B cell (primary cell): ENCODE data around the gene CATSPERE. TPM values are rescaled to one million over a fixed set of nuclear protein-coding genes. Genes with fewer than 3 reads are reported as not detected.

Experiments used
- ATAC-seq: fragments of 200-7000 bp; cut with Tn5 transposase; one replicate; pipeline ENCODE4 v1.10.0; 2021; ENCODE audit warnings: low read depth, mild to moderate bottlenecking, moderate number of reproducible peaks, moderate library complexity
- CTCF ChIA-PET: fragments of 350-600 bp; sonication (Branson Sonifier 250); formaldehyde crosslinking; loops from one replicate; lab custom pipeline; 2021; ENCODE audit warnings: antibody characterized with exemption, inconsistent platforms; lab: Charles Lee
- POLR2A ChIA-PET: fragments of 350-600 bp; sonication (Branson Sonifier 250); formaldehyde crosslinking; loops from one replicate; lab custom pipeline; 2021; ENCODE audit warnings: antibody characterized with exemption; lab: Charles Lee
- DNase-seq: peaks from one replicate; pipeline ENCODE4 v3.0.0; 2013
- H2AFZ ChIP-seq: 2 replicates; pipeline ENCODE4 v1.6.1; 2012; ENCODE audit warnings: mild to moderate bottlenecking, low read depth, low read length; ENCODE audit not compliant: insufficient read depth, poor library complexity, severe bottlenecking
- H3K27ac ChIP-seq, 2 donors: 1 replicate in 1 of 2; 2 replicates in 1 of 2; pipeline ENCODE4 v1.5.1; 2012 to 2013; ENCODE audit warnings: low read length in 2 of 2, mild to moderate bottlenecking in 2 of 2, moderate library complexity in 1 of 2
- H3K27me3 ChIP-seq, 4 experiments: fragments of 200-600 bp in 1 of 4; sonication (generic) in 1 of 4; replicated peaks in 1 of 4; 1 replicate in 2 of 4; 2 replicates in 2 of 4; pipeline versions ENCODE4 v1.6.1 to v1.7.0; 2013 to 2016; ENCODE audit warnings: low read length in 3 of 4, mild to moderate bottlenecking in 2 of 4, mixed read lengths in 1 of 4, moderate library complexity in 1 of 4; ENCODE audit not compliant: insufficient read depth in 4 of 4, control insufficient read depth in 3 of 4; ENCODE audit errors: control extremely low read depth in 1 of 4
- H3K36me3 ChIP-seq, 2 experiments: replicated peaks in 1 of 2; 1 replicate in 1 of 2; 2 replicates in 1 of 2; pipeline versions ENCODE4 v1.6.1 to v1.7.1; 2013; ENCODE audit warnings: low read length in 1 of 2; ENCODE audit not compliant: insufficient read depth in 2 of 2, control insufficient read depth in 1 of 2; ENCODE audit errors: control extremely low read depth in 1 of 2, extremely low read depth in 1 of 2
- H3K4me1 ChIP-seq, 2 donors: fragments of 200-600 bp in 1 of 2; sonication (generic) in 1 of 2; 1 replicate in 1 of 2; 2 replicates in 1 of 2; pipeline versions ENCODE4 v1.5.1 to v1.6.1; 2013 to 2017; ENCODE audit warnings: low read length in 2 of 2; ENCODE audit not compliant: control insufficient read depth in 2 of 2, insufficient read depth in 2 of 2
- H3K4me2 ChIP-seq: replicated peaks from 2 replicates; pipeline ENCODE3; 2012; ENCODE audit warnings: mild to moderate bottlenecking, low read depth, low read length; ENCODE audit not compliant: poor library complexity, severe bottlenecking
- H3K4me3 ChIP-seq, 5 experiments: fragments of 200-600 bp in 1 of 5; sonication (generic) in 1 of 5; 1 replicate in 3 of 5; 2 replicates in 2 of 5; pipeline versions ENCODE4 v1.5.1 to v1.7.0; 2011 to 2016; ENCODE audit warnings: low read length in 4 of 5, mild to moderate bottlenecking in 4 of 5, low read depth in 2 of 5, control low read depth in 1 of 5, moderate library complexity in 1 of 5; ENCODE audit not compliant: insufficient read depth in 1 of 5; ENCODE audit errors: control extremely low read depth in 1 of 5, extremely low read depth in 1 of 5
- H3K79me2 ChIP-seq: fragments of 200-600 bp; sonication (generic); one replicate; pipeline ENCODE4 v1.6.0; 2016; ENCODE audit warnings: low read length; ENCODE audit not compliant: control insufficient read depth, insufficient read depth
- H3K9ac ChIP-seq: fragments of 200-600 bp; sonication (generic); 2 replicates; pipeline ENCODE4 v1.6.1; 2017; ENCODE audit warnings: mild to moderate bottlenecking, low read length, moderate library complexity
- H3K9me3 ChIP-seq, 3 donors: one replicate each; pipeline versions ENCODE4 v1.6.1 to v1.7.1; 2013; ENCODE audit warnings: low read length in 2 of 3; ENCODE audit not compliant: control insufficient read depth in 2 of 3, insufficient read depth in 1 of 3; ENCODE audit errors: control extremely low read depth in 1 of 3
- H4K20me1 ChIP-seq: 2 replicates; pipeline ENCODE4 v1.6.0; 2012; ENCODE audit warnings: mild to moderate bottlenecking, low read length; ENCODE audit not compliant: insufficient read depth, control insufficient read depth, poor library complexity, severe bottlenecking
- H3K27ac Mint-ChIP-seq: one replicate; pipeline ENCODE4 v1.8.0; 2021; ENCODE audit warnings: mixed read lengths
- H3K27me3 Mint-ChIP-seq: one replicate; pipeline ENCODE4 v1.8.0; 2021; ENCODE audit warnings: mixed read lengths
- H3K4me1 Mint-ChIP-seq: one replicate; pipeline ENCODE4 v1.8.0; 2021; ENCODE audit warnings: mixed read lengths
- H3K4me3 Mint-ChIP-seq: one replicate; pipeline ENCODE4 v1.8.0; 2021; ENCODE audit warnings: mixed read lengths
- H3K9me3 Mint-ChIP-seq: one replicate; pipeline ENCODE4 v1.8.0; 2022; ENCODE audit warnings: mixed read lengths; ENCODE audit not compliant: insufficient read depth
- CTCF ChIP-seq: fragments of 200-600 bp; IDR thresholded peaks from one replicate; pipeline ENCODE4 v1.8.0; 2022; ENCODE audit warnings: antibody characterized with exemption, mild to moderate bottlenecking
- EZH2 ChIP-seq: IDR thresholded peaks from 2 replicates; pipeline ENCODE4 v1.6.1; 2012; ENCODE audit warnings: borderline replicate concordance, low read depth, mild to moderate bottlenecking, moderate library complexity, low read length; ENCODE audit not compliant: insufficient read depth, poor library complexity, severe bottlenecking
- WGBS: methylation state at CpG from one replicate; pipeline ENCODE4 v1.1.5; 2013; ENCODE audit warnings: missing lambda C conversion rate; ENCODE audit not compliant: insufficient coverage; 5-methylcytosine and 5-hydroxymethylcytosine counted together
- intact Hi-C: fragments of 100-400 bp; cut with micrococcal nuclease; formaldehyde crosslinking; loops from one replicate; pipeline ENCODE4 v1.10.0; 2022
- polyA plus RNA-seq: library from polyadenylated mRNA; depleted of rRNA; stranded (reverse); fragments of >200 nt; gene quantifications from 2 replicates; pipeline ENCODE4 v1.2.3, GENCODE V29; 2012
- total RNA-seq, 2 donors: library from RNA; stranded (reverse); fragments of 120-200 nt in 1 of 2; gene quantifications; 1 replicate in 1 of 2; 2 replicates in 1 of 2; pipeline versions ENCODE4 v1.2.3 to v1.2.4, GENCODE V29; 2013 to 2022

CATSPERE gene
- total and polyA plus RNA-seq, 2 donors (not counting 1 experiment from before 2014, with no cell fraction given): 0.82 to 3.1 TPM

DNA sequence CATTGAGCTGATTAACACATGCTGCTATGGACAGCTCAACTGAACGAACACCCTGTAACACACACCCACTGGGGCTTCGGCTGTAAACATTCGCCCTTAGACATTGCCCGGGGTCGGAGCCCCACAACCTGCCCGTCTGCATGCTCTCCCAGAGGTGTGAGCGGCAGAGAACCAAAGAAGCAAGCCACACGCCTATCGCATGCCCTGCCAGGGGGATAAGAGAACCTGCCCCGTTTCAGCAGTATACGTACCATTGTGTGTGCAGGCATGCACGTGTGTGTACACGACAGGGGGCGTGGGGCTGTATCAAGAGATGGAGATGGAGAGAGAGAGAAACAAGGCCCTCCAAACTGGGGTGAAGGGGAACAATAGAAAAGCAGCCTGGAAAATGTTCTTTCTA lies 181.9 kb downstream of the CATSPERE start:
- TF ChIP-seq EZH2 (no peak), CTCF (no peak)
- H2AFZ ChIP-seq: no peak overlapping the region
- peaks cover 0 to 3% (median 0%) of the 10 kb centered on the region in 4 experiments for H3K27me3 ChIP-seq
- H3K27ac ChIP-seq: no peak overlapping the region
- ChIA-PET POLR2A (no interaction called here), CTCF (no interaction called here)
- H3K4me1 ChIP-seq: no peaks in the 10 kb centered on the region
- H4K20me1 ChIP-seq: no peaks in the 10 kb centered on the region
- Mint-ChIP-seq H3K4me3 (no peak overlapping the region), H3K27me3 (peaks cover 30% of the 10 kb centered on the region), H3K27ac (no peak overlapping the region), H3K4me1 (no peaks in the 10 kb centered on the region), H3K9me3 (no peaks in the 10 kb centered on the region)
- intact Hi-C loops: no loop called here
- no peaks in the 10 kb centered on the region for H3K79me2 ChIP-seq
- H3K4me2 ChIP-seq: no peak overlapping the region
- no peak overlapping the region for H3K4me3 ChIP-seq
- no peaks in the 10 kb centered on the region for H3K36me3 ChIP-seq
- ATAC-seq: no peak
- no peaks in the 10 kb centered on the region for H3K9me3 ChIP-seq
- no peak overlapping the region for H3K9ac ChIP-seq
- DNase-seq: no peak
- WGBS: 96% methylated on average over 14 of the region's 14 CpGs

GRCh38 chr1:244645414-244645813 lies 184.3 kb downstream of the CATSPERE start:
- TF ChIP-seq CTCF (no peak), EZH2 (no peak)
- H3K79me2 ChIP-seq: no peaks in the 10 kb centered on the region
- no peak overlapping the region for H3K27ac ChIP-seq
- DNase-seq (no peak), ATAC-seq (no peak)
- peaks cover 0 to 3% (median 0%) of the 10 kb centered on the region in 4 experiments for H3K27me3 ChIP-seq
- Mint-ChIP-seq H3K4me3 (no peak overlapping the region), H3K27me3 (peaks cover 24% of the 10 kb centered on the region), H3K9me3 (no peaks in the 10 kb centered on the region), H3K27ac (no peak overlapping the region), H3K4me1 (no peaks in the 10 kb centered on the region)
- no peak overlapping the region for H2AFZ ChIP-seq
- intact Hi-C loops: no loop called here
- POLR2A ChIA-PET: no interaction called here
- H3K4me1 ChIP-seq: no peaks in the 10 kb centered on the region
- WGBS: 100% methylated on average over 3 of the region's 6 CpGs
- no peak overlapping the region for H3K4me2 ChIP-seq
- H3K9ac ChIP-seq: no peak overlapping the region
- H3K4me3 ChIP-seq: no peak overlapping the region
- H4K20me1 ChIP-seq: no peaks in the 10 kb centered on the region
- H3K9me3 ChIP-seq: no peaks in the 10 kb centered on the region
- no peaks in the 10 kb centered on the region for H3K36me3 ChIP-seq
- CTCF ChIA-PET: interaction anchor here (1.4 kb wide), 1 partner anchor 44 kb away, joined by 3 read pairs; no protein-coding TSS in a partner anchor
